Measurements from ENCODE around the gene NDUFA11. TPM values are rescaled to one million over a fixed set of nuclear protein-coding genes. Genes with fewer than 3 reads are reported as not detected.

Gene NDUFA11
- total RNA-seq, 2 experiments from 2014 or later: 233 to 237 TPM

GRCh38 chr19:5927441-5927821 is 23.8 kb upstream of the NDUFA11 start:
- TF ChIP-seq CTCF (IDR thresholded peaks at IDR 0.05): no peak
- Mint-ChIP-seq H3K27ac (no peak overlapping the region), H3K4me1 (ENCODE audit: low read depth) (no peaks in the 10 kb centered on the region), H3K4me3 (no peak overlapping the region), H3K36me3 (ENCODE audit: low read depth) (peaks cover 28% of the 10 kb centered on the region), H3K9me3 (no peaks in the 10 kb centered on the region), H3K27me3 (no peaks in the 10 kb centered on the region)
- DNase-seq (no peak), ATAC-seq (no peak)
- CTCF ChIA-PET: no interaction called here
- POLR2A ChIA-PET: no interaction called here
- intact Hi-C loops (cut with micrococcal nuclease): no loop called here

DNA sequence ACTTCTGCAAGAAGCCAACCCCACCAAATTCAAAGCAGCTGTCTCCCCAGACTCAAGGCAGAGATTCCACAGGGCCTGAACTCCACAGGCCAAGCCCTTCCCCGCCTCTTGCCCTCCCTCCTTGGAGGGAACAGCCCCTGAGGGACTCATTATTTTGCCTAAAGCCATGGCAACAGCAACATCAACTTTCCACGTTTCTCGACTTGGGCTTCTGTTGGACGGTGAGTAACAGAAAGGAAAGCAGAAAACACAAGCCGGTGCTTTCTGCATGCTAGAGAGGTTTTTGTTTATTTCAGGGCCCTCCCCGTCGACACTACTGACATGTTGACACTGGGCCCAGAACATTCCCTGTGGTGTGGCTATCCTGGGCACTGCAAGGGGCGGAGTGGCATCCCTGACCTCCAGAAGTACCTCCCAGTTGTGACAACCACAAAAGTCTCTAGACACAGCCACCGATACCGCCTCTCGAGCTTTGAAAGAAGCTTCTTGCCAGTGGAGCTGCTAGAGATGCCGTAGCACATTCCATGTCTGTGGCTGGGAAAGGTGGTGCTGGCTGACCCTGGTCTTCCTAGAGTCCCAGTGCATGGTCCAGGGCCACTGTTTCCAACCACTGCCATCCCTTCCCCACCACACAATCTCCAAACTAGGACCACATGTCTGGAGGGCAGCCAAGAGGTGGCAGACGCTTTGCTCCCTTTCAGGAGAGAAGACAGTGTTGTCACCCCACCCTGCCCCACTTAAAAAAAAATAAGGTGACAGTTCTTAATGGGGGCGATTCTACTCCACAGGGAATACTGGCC is 23.3 kb upstream of the NDUFA11 start:
- DNase-seq: no peak
- ATAC-seq: no peak
- TF ChIP-seq CTCF (IDR thresholded peaks at IDR 0.05): no peak
- H3K27me3 Mint-ChIP-seq: no peaks in the 10 kb centered on the region
- CTCF ChIA-PET: no interaction called here
- H3K4me1 Mint-ChIP-seq (ENCODE audit: low read depth): no peaks in the 10 kb centered on the region
- H3K4me3 Mint-ChIP-seq: no peak overlapping the region
- no peak overlapping the region for H3K27ac Mint-ChIP-seq
- intact Hi-C loops (cut with micrococcal nuclease): no loop called here
- no peaks in the 10 kb centered on the region for H3K9me3 Mint-ChIP-seq
- POLR2A ChIA-PET: no interaction called here
- H3K36me3 Mint-ChIP-seq (ENCODE audit: low read depth): peaks cover 31% of the 10 kb centered on the region

GRCh38 chr19:5925830-5926427 is 22.3 kb upstream of the NDUFA11 start:
- Mint-ChIP-seq H3K9me3 (no peaks in the 10 kb centered on the region), H3K4me1 (ENCODE audit: low read depth) (no peaks in the 10 kb centered on the region), H3K27ac (no peak overlapping the region), H3K4me3 (no peak overlapping the region), H3K36me3 (ENCODE audit: low read depth) (peaks cover 31% of the 10 kb centered on the region), H3K27me3 (no peaks in the 10 kb centered on the region)
- ChIA-PET POLR2A (no interaction called here), CTCF (interaction anchor here (0.8 kb wide), 1 partner anchor 42 kb away, joined by 3 read pairs; no protein-coding TSS in a partner anchor)
- no peak for TF ChIP-seq CTCF (IDR thresholded peaks at IDR 0.05)
- DNase-seq: no peak
- intact Hi-C loops (cut with micrococcal nuclease): no loop called here
- ATAC-seq: no peak

- ChIA-PET CTCF (no interaction called here), POLR2A (interaction anchor here (1.1 kb wide), 1 partner anchor 45 kb away, joined by 4 read pairs; no protein-coding TSS in a partner anchor)
- Mint-ChIP-seq H3K27me3 (no peaks in the 10 kb centered on the region), H3K27ac (no peak overlapping the region), H3K4me3 (no peak overlapping the region), H3K36me3 (ENCODE audit: low read depth) (peaks cover 26% of the 10 kb centered on the region), H3K9me3 (no peaks in the 10 kb centered on the region), H3K4me1 (ENCODE audit: low read depth) (no peaks in the 10 kb centered on the region)
- no peak for DNase-seq
- TF ChIP-seq CTCF (IDR thresholded peaks at IDR 0.05): no peak
- intact Hi-C loops (cut with micrococcal nuclease): no loop called here
- no peak for ATAC-seq
Observed at GRCh38 chr19:5923356-5923755, 19.8 kb upstream of the NDUFA11 start.

DNA sequence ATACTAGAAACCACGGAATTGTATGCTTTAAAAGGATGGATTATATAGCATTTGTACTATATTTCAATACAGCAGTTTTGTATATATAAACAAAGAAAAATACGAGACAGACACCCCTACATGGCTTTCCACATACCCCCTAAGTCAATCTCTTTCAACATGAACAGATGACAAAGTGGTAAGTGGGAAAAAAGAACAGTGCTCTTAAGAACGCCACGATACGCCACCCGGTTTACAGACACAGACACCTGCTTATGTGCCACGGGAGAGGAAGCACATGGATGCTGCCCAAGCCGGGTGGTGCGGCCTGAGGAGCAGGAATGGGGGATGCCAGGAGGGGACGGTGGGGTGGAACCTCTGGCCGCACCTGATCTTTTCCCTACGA is 18.6 kb upstream of the NDUFA11 start:
- no peak overlapping the region for H3K4me3 Mint-ChIP-seq
- POLR2A ChIA-PET: no interaction called here
- DNase-seq (no peak), ATAC-seq (no peak)
- intact Hi-C loops (cut with micrococcal nuclease): no loop called here
- H3K27me3 Mint-ChIP-seq: no peaks in the 10 kb centered on the region
- no peak overlapping the region for H3K27ac Mint-ChIP-seq
- H3K9me3 Mint-ChIP-seq: no peaks in the 10 kb centered on the region
- no peaks in the 10 kb centered on the region for H3K4me1 Mint-ChIP-seq (ENCODE audit: low read depth)
- H3K36me3 Mint-ChIP-seq (ENCODE audit: low read depth): peaks cover 26% of the 10 kb centered on the region
- no peak for TF ChIP-seq CTCF (IDR thresholded peaks at IDR 0.05)
- CTCF ChIA-PET: no interaction called here

Data from activated CD8-positive, alpha-beta T cell treated with anti-CD3 and anti-CD28 coated beads for 36 hours (primary cell).